HFF-Myc (cell line): ENCODE measurements around the gene SPECC1.

Experiments
- DNase-seq: peaks from one replicate; pipeline ENCODE4 v3.0.0-alpha.2; 2011; ENCODE audit warnings: low read depth; ENCODE audit errors: extremely low read depth
- H3K4me3 ChIP-seq: replicated peaks from 2 replicates; pipeline ENCODE4 v1.5.1; 2011; ENCODE audit warnings: low read depth, mild to moderate bottlenecking, control low read depth, low read length
- CTCF ChIP-seq: IDR thresholded peaks from 2 replicates; pipeline ENCODE4 v1.5.1; 2012; ENCODE audit warnings: mild to moderate bottlenecking, low read depth, low read length, control low read depth; ENCODE audit errors: missing control alignments

Gene SPECC1

DNA sequence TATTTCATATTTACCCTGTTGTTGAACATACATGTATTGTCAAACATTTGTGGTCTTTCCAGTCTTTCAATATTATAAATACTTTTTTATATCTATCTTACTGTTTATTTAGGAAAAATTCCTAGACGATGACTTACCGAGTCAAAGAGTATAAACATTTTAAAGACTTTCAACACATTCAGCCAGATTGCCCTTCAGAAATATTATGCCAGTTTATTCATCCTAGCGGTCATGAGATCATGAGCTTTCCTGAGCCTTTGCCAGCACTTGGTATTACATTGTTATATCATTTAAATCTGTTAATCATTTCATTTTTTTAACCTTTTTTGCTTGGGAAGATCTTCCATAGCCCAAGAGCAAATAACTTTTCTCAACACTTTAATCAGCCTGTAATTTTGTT, 197.4 kb downstream of the SPECC1 start:
- H3K4me3 ChIP-seq = no peak overlapping the region
- no peak for TF ChIP-seq CTCF
- no peak for DNase-seq

- no peak for TF ChIP-seq CTCF
- H3K4me3 ChIP-seq = no peak overlapping the region
- no peak for DNase-seq
Measured at GRCh38 chr17:20207262-20207985, 198.3 kb downstream of the SPECC1 start.

- no peak overlapping the region for H3K4me3 ChIP-seq
- DNase-seq = no peak
- TF ChIP-seq CTCF = no peak
Measured at GRCh38 chr17:20208717-20209116, 199.6 kb downstream of the SPECC1 start.

DNA sequence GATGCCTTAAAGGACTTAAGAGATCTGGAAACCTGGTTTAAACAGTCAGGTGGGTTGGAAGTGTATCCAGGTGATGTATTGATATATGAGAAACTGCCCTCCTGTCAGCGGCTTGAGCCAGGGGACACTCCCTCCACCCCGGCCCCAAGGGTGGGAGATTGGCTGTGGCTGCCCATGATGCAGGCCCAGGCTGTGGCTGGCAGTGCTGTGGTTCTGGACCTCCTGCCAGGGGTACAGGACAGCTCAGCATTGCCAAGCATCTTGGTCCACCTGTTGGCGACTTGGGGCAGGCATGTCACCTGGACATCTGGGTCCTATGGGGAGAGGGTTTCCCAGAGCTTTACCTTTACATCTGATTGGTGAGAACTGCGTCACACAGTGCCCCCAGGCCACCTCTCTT, 201.0 kb downstream of the SPECC1 start:
- no peak for DNase-seq
- no peak overlapping the region for H3K4me3 ChIP-seq
- no peak for TF ChIP-seq CTCF

- no peak for DNase-seq
- no peak overlapping the region for H3K4me3 ChIP-seq
- no peak for TF ChIP-seq CTCF
Measured at GRCh38 chr17:20210614-20211013, 201.5 kb downstream of the SPECC1 start.

DNA sequence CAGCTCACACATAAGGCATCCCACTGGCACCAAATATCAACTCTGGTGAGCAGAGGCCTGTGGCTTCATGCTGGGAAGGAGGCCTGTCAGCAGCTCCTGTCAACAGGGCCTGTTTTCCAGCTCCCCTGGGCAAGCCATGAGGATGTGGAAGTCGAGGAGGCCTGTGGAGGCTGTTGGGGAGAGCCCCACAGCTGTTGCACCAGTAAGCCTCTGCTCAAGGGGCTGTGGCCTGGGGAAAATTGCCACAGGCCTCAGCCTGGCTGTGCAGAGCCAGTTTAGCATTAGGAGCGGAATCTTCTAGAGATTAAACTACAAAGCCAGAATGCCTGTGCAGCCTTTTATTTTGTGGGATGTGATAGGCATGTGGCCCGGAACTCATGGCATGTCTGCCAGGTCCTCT, 202.1 kb downstream of the SPECC1 start:
- no peak overlapping the region for H3K4me3 ChIP-seq
- TF ChIP-seq CTCF = no peak
- DNase-seq = no peak

- DNase-seq = no peak
- H3K4me3 ChIP-seq = no peak overlapping the region
- no peak for TF ChIP-seq CTCF
Measured at GRCh38 chr17:20213449-20213848, 204.3 kb downstream of the SPECC1 start.
